Left forelimb (tissue), 1 donor: Measurements from ENCODE around the gene APLN.

Experiments
- DNase-seq: peaks from one replicate; pipeline ENCODE4 v3.0.0-alpha.2; 2018; ENCODE audit warnings: low spot score

Gene APLN, protein sequence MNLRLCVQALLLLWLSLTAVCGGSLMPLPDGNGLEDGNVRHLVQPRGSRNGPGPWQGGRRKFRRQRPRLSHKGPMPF

DNA sequence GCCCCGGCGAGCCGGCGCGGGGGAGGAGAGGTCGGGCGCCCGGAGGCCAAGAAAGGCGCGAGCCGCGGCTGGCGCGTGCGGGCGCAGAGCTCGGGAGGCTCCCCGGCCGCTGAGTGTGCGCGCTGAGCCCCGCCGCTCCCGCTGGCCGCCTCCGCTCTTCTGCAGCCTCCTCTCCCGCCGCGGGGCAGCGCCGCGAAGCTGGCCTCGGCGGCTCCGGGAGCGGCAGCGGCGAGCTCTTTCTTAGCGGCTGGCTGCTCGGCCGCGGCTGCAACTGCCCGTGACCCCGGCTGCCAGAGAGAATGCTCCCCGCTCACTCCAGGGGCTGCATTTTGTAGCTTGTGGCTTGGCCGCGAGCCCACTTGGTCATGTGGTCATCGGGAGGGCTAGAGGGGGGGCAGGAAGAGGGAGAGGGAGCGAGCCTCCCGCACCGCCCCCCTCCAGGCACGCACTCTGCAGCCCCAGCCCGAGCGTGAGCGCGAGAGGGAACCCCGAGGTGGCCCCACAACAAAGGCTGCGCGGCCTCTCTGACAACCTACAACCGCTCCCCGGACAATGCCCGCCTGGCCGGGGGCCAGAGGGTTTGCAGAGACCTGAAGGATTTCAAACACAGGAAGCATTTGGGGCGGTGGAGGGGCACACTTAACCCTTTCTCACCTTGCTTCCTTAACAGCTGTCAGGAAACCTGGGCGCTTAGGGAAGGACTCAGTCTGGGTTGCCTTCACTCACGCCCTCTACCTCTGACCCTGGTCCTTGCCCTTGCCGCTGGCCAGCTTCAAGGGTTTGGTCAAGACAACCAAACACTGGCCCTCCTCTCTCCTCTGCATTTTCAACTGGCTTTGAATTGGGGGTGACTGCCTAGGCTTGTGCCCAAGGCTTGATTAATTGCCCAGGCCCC lies at the start of gene APLN:
Gene APLN (minus strand): TSS at position 305 of the 895 bp plus-strand sequence. CDS start 326 bp downstream, outside the sequence.
- peak; percentile 67 for DNase-seq

GRCh38 chrX:129704491-129704890 lies 49.7 kb upstream of the APLN start:
- DNase-seq: no peak

DNA sequence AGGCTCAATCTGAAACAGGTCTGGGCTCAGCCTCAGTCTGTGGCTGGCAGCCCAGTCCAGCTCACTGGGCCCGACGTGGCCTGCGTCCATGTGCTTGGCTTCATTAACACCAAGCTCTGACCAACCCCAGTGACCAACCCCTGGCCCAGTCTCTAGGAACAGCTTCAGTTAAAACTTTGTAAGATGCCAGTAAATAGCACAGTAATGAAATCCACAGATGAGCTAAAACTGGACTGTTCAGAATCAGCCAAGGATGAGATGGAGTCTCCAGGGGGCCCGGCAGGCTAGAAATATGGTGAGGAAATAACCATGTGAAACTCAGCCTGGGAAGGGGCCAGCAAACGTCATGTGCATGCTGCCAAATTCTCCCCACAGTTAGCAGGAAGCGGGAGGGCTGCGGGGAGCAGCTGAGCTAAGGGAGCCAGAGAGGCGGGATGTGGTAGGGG lies 46.9 kb upstream of the APLN start:
- peak; percentile 84 for DNase-seq

DNA sequence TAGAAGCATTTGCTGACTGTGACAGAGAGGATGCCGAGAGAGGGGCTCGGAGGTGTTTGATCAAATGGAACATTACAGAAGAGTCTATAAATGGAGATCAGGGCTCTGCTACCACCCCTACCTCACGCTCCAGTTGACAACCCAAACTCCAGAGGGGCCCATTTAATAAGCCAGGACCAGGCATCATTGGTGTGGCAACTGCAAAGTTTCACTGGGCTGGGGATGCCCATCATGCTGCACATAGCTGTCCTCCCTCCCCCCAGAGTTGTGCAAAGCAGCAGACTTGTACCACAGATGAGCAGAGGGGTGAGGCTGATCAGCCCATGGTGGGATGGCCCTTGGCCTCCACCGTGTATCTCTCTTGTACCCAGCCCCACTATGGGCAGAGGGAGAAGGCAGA lies 45.8 kb upstream of the APLN start:
- DNase-seq: no peak

DNA sequence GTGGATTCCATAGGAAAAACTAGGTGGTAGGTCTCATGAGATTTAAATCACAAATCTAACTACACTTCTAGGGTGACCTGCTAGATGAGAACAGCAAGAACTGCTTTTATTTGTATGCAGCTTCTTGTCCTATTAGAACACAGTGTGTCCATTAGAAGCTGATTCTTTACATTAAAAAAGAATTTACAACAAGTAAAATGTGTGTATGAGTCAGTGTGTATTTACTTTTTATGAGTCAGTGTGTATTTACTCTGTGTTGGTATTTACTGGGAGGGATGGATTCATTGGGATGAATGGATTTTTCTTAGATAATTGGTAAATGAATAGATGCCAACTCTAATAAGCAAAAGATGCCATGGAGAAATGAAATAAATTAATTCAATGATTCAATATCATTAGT lies 43.4 kb upstream of the APLN start:
- DNase-seq: no peak

GRCh38 chrX:129697204-129697829 lies 42.6 kb upstream of the APLN start:
- no peak for DNase-seq

DNA sequence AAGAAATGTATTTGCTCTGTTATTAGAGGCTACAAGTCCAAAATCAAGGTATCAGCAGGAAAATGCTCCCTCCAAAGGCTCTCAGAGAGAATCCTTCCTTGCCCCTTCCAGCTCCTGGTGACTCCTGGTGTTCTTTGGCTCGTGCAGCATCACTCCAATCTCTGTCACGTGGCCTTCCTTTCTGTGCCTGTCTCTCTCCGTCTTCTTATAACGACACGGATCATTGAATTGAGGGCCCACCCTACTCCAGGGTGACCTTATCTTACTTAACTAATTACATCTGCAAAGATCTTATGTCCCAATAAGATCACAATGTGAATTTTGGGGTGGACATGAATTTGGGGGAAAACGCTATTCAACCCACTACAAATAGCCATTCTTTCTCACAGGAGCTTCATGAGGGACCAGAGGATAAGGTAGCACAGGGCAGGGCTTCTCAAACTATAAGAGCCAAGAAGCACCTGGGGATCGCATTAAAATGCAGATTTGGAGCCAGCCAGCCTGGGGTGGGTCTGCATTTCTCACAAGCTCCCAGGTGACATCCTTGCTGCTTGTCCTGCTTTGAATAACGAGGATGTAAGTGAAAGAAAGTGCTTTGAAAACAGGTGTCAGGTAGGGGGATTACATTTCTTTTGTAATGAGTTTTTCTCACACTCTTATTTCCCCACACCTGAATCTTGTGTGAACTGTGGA lies 41.9 kb upstream of the APLN start:
- no peak for DNase-seq

DNA sequence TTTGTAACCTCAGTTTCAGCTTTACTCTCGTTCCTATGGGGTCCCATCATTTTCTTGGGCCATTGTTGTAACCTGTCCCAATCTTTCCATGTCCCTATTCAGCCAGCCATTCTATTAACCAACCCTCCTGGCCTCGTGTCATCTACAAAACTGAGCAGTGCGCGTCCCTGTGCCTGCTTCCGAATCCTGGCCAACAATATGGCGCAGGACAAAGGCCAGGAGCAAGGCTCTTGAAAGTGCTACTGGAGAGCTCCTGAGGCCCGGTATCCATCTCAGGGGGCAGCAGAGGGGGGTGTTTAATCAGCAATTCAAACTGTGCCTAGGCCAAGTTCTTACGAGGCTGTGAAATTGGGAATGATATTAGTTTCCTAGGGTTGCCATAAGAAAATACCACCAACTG lies 41.2 kb upstream of the APLN start:
- no peak for DNase-seq

DNA sequence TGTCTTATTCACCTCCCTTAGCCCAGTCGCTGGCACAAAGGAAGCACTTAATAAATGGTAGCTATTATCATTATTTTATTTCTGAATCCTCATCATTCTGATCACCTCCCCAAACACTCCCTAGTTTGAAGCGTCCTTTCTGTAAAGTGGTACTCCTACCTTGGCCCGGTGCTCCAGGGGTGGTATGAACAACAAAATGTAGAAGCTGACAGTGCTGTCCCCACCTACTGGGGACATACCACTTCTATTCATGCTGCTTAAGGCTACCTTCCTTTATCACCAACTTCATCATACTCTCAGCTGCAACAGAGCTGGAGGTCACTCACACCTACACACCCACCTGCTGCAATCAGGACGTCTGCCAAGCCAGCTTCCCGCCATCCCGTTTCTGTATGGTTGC lies 40.8 kb upstream of the APLN start:
- DNase-seq: no peak

GRCh38 chrX:129694805-129695204 lies 40.0 kb upstream of the APLN start:
- no peak for DNase-seq

DNA sequence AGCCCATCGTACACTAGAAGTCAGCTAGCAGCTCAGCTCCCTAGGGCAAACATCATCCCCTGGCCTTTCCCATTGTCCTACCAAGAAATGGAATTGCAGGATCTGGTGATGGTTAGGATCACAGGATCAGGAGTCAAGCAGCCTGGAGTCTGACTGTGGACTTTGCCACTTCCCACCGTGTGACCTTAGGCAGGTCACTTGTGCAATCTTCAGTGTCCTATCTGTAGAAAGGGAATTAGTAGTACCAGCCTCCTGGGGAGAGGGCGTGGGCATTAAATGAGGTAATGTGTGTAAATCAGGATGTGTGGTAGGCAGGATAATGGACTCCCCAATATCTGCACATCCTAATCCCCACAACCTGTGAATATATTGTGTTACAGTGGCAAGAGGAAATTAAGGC lies 38.6 kb upstream of the APLN start:
- DNase-seq: no peak

- no peak for DNase-seq
Measured at GRCh38 chrX:129690435-129690834, 35.7 kb upstream of the APLN start.

DNA sequence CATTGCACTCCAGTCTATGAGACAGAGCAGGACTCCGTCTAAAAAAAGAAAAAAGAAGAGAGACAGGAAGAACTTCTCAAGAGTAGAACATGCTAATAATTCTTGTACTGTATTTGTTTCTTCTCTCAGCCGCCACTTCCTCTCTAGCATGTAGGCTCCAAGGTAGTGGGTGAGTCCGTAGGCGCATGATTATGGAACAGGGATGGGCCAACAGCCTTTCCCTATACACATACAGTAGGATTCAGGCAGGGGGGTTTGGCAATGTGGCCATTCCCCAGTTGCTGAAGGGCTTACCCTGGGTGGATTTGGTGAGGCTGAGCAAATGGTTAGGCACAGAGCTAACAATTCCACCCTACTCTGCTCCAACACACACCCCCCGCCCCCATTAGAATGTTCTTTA lies 35.0 kb upstream of the APLN start:
- DNase-seq: no peak

GRCh38 chrX:129688097-129688496 lies 33.3 kb upstream of the APLN start:
- no peak for DNase-seq

DNA sequence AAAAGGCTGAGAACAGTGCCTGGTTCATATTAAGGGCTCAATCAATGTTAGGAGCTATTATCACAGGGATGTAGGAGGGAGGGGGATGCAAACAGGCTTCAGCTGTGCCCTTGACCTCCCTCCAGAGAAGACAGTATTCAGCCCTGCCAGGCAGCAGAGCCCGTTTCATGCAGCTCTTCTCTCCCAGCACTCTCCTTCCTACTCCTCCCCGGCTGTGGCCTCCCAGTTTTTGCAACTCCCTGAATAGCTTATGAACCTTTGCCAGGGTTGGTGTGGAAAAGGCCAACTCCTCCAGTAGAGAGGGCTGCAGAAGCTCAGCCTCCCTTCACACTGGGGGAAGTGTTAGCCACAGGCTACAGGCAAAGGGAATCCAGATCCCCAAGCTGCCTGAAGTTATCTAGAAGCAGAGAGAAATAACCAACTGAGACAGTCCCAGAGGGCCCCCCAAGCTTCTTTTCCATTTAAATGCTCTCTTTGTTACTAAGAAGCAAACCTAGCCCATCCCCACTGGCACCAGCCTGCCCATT lies 31.7 kb upstream of the APLN start:
- no peak for DNase-seq

DNA sequence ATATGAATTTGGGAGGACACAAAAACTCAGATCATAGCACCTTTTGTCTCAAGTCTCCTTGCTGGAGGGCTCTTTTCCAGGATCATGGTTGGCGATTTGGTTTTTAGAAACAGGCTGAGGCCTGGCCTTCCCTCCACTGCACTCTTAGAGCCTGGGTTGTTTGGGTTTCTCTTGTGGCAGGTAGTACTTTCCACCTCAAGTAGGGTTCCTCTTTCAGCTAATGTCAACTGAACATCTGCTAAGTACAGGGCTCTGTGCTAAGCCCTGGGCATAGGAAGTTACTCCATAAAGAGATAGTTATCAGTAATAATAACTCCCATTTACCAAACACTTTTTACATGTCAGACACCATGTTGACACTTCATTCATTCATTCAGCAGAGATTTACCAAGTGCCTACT lies 28.2 kb upstream of the APLN start:
- DNase-seq: no peak

GRCh38 chrX:129679901-129680300 lies 25.1 kb upstream of the APLN start:
- DNase-seq: no peak

- no peak for DNase-seq
Measured at GRCh38 chrX:129678614-129679195, 23.9 kb upstream of the APLN start.

GRCh38 chrX:129667412-129667811 lies 12.7 kb upstream of the APLN start:
- no peak for DNase-seq

GRCh38 chrX:129665916-129666644 lies 11.3 kb upstream of the APLN start:
- no peak for DNase-seq

DNA sequence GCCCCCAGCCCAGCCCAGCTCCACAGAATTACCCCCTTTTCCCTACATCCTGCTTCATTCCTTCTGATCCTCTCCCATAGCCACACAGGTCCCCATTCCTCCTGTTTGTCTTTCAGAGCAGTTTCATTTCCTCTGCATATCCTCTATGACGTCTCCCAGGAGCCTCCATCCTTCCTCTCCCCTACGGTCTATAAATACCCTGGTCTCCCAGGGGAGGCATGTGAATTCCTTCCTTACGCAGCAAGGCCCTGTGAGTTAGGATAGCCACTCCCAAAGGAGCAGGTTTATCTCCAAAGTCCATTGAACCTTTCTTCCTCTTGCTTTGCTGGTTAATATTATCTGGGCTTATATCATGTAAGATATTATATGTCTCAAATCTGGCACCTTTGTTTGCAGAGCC lies 8.4 kb upstream of the APLN start:
- no peak for DNase-seq
